ENCODE measurements around the gene DIP2B. TPM values are rescaled to one million over a fixed set of nuclear protein-coding genes. Genes with fewer than 3 reads are reported as not detected.
A peak's percentile ranks its signal among the peaks of the same experiment; 100 is the strongest.

DIP2B gene
- polyA plus RNA-seq, 3 donors: 3.5 to 12.3 (median 6.5) TPM

- H3K27ac Mint-ChIP-seq: peak overlapping the region in 6 of 7 donors; percentile 0 to 87 (median 68)
Observed at GRCh38 chr12:50611021-50611744, 106.4 kb downstream of the DIP2B start.

DNA sequence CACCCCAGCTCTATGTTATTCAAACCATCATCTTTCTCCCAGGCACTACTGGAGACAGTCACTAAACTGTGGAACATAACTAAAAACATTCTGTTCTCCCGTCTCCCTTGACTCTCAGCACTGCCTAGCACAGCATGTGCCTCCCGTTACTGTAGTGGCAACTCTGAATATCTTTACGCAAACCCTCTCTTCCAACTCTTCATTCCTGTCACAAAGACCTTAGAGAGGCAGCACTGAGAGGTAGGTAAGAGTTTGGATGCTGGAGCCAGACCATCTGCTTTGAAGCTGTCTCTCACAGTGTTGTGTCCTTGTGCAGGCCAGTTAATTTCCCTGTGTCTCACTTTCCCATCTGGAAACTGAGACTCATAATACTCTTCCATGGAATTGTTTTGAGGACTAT, 108.1 kb downstream of the DIP2B start:
- no peak overlapping the region for H3K4me2 ChIP-seq (replicated peaks; ENCODE audit: extremely low read depth, low read length, poor library complexity, severe bottlenecking)
- no peak overlapping the region for H3K27ac ChIP-seq (ENCODE audit: low read depth in 1 of 2, low read length in 2 of 2)
- H3K4me3 ChIP-seq (replicated peaks in 1 of 3; ENCODE audit: low read depth in 2 of 3, low read length in 3 of 3): no peak overlapping the region
- Mint-ChIP-seq H3K27ac (no peak overlapping the region), H3K9me3 (no peaks in the 10 kb centered on the region), H3K4me1 (peaks cover 11% of the 10 kb centered on the region), H3K36me3 (peaks cover 0 to 7% of the 10 kb centered on the region in 2 donors), H3K4me3 (no peak overlapping the region), H3K27me3 (ENCODE audit: low read depth in 3 of 3) (no peaks in the 10 kb centered on the region)
- WGBS (ENCODE audit: insufficient coverage): no CpG with 5 or more reads among the region's 3 CpGs
- no peaks in the 10 kb centered on the region for H3K27me3 ChIP-seq (ENCODE audit: control insufficient read depth in 2 of 2, insufficient read depth in 2 of 2, low read length in 2 of 2)
- H3K79me2 ChIP-seq (ENCODE audit: insufficient read depth, low read length): peaks cover 85% of the 10 kb centered on the region
- H4K20me1 ChIP-seq (ENCODE audit: insufficient read depth, low read length): peaks cover 98% of the 10 kb centered on the region
- TF ChIP-seq, protein P1, sequence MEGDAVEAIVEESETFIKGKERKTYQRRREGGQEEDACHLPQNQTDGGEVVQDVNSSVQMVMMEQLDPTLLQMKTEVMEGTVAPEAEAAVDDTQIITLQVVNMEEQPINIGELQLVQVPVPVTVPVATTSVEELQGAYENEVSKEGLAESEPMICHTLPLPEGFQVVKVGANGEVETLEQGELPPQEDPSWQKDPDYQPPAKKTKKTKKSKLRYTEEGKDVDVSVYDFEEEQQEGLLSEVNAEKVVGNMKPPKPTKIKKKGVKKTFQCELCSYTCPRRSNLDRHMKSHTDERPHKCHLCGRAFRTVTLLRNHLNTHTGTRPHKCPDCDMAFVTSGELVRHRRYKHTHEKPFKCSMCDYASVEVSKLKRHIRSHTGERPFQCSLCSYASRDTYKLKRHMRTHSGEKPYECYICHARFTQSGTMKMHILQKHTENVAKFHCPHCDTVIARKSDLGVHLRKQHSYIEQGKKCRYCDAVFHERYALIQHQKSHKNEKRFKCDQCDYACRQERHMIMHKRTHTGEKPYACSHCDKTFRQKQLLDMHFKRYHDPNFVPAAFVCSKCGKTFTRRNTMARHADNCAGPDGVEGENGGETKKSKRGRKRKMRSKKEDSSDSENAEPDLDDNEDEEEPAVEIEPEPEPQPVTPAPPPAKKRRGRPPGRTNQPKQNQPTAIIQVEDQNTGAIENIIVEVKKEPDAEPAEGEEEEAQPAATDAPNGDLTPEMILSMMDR (IDR thresholded peaks at IDR 0.05): no peak
- peaks cover 3 to 5% of the 10 kb centered on the region in 2 donors for H3K36me3 ChIP-seq (replicated peaks in 1 of 2; ENCODE audit: control insufficient read depth in 1 of 2, insufficient read depth in 2 of 2, low read length in 2 of 2)
- no peaks in the 10 kb centered on the region for H3K9me3 ChIP-seq (replicated peaks in 1 of 2; ENCODE audit: control insufficient read depth in 1 of 2, insufficient read depth in 1 of 2, low read length in 2 of 2)
- no peak overlapping the region for H3K9ac ChIP-seq (ENCODE audit: insufficient read depth, low read length, poor library complexity, severe bottlenecking)
- intact Hi-C loops (cut with micrococcal nuclease): no loop called here
- no peaks in the 10 kb centered on the region for H3K4me1 ChIP-seq (ENCODE audit: control insufficient read depth in 1 of 2, insufficient read depth in 2 of 2, low read length in 2 of 2)
- no peak overlapping the region for H2AFZ ChIP-seq (ENCODE audit: insufficient read depth, low read depth, low read length, poor library complexity, severe bottlenecking)
- DNase-seq: no peak

More at GRCh38 chr12:50611021-50611744, 106.4 kb downstream of the DIP2B start:
- H3K4me1 ChIP-seq (ENCODE audit: control insufficient read depth in 1 of 2, insufficient read depth in 2 of 2, low read length in 2 of 2): no peaks in the 10 kb centered on the region
- no peaks in the 10 kb centered on the region for H3K27me3 Mint-ChIP-seq (ENCODE audit: low read depth in 3 of 3)
- DNase-seq: no peak
- H3K4me2 ChIP-seq (replicated peaks; ENCODE audit: extremely low read depth, low read length, poor library complexity, severe bottlenecking): no peak overlapping the region
- intact Hi-C loops (cut with micrococcal nuclease): no loop called here
- peaks cover 85% of the 10 kb centered on the region for H3K79me2 ChIP-seq (ENCODE audit: insufficient read depth, low read length)
- H3K9me3 ChIP-seq (replicated peaks in 1 of 2; ENCODE audit: control insufficient read depth in 1 of 2, insufficient read depth in 1 of 2, low read length in 2 of 2): no peaks in the 10 kb centered on the region
- no peak overlapping the region for H3K27ac ChIP-seq (ENCODE audit: low read depth in 1 of 2, low read length in 2 of 2)
- no peaks in the 10 kb centered on the region for H3K27me3 ChIP-seq (ENCODE audit: control insufficient read depth in 2 of 2, insufficient read depth in 2 of 2, low read length in 2 of 2)
- peaks cover 16% of the 10 kb centered on the region for H3K4me1 Mint-ChIP-seq
- peaks cover 99% of the 10 kb centered on the region for H4K20me1 ChIP-seq (ENCODE audit: insufficient read depth, low read length)
- no peak overlapping the region for H2AFZ ChIP-seq (ENCODE audit: insufficient read depth, low read depth, low read length, poor library complexity, severe bottlenecking)
- WGBS (ENCODE audit: insufficient coverage): 77% methylated on average over 1 of the region's 10 CpGs
- TF ChIP-seq, protein P1 (IDR thresholded peaks at IDR 0.05): no peak
- H3K4me3 ChIP-seq (replicated peaks in 1 of 3; ENCODE audit: low read depth in 2 of 3, low read length in 3 of 3): no peak overlapping the region
- H3K9ac ChIP-seq (ENCODE audit: insufficient read depth, low read length, poor library complexity, severe bottlenecking): no peak overlapping the region
- no peaks in the 10 kb centered on the region for H3K9me3 Mint-ChIP-seq
- peaks cover 2 to 8% of the 10 kb centered on the region in 2 donors for H3K36me3 Mint-ChIP-seq
- H3K36me3 ChIP-seq (replicated peaks in 1 of 2; ENCODE audit: control insufficient read depth in 1 of 2, insufficient read depth in 2 of 2, low read length in 2 of 2): peaks cover 3 to 5% of the 10 kb centered on the region in 2 donors
- H3K4me3 Mint-ChIP-seq: no peak overlapping the region

Data from CD14-positive monocyte (primary cell).